Vagina (tissue), 2 donors: ENCODE data around the gene IVD.

Experiments
- POLR2A ChIP-seq, 2 donors: fragments of 450-650 bp; IDR thresholded peaks; one replicate each; pipeline ENCODE4 v1.6.1; 2017; ENCODE audit warnings: antibody characterized with exemption in 2 of 2, mild to moderate bottlenecking in 2 of 2, moderate library complexity in 2 of 2
- POLR2AphosphoS5 ChIP-seq, 2 donors: sonication (generic); formaldehyde crosslinking; IDR thresholded peaks; one replicate each; pipeline ENCODE4 v1.9.0; 2017; ENCODE audit warnings: antibody characterized with exemption in 2 of 2, mild to moderate bottlenecking in 2 of 2, low read depth in 1 of 2; ENCODE audit not compliant: insufficient read depth in 1 of 2
- TF ChIP-seq, protein P1 (sequence below), 3 experiments: fragments of 450-650 bp in 2 of 3; fragments of 200-600 bp in 1 of 3; sonication (generic) in 1 of 3; IDR thresholded peaks; one replicate each; pipeline ENCODE4 v1.5.1; 2017 to 2019; ENCODE audit warnings: antibody characterized with exemption in 3 of 3, mild to moderate bottlenecking in 2 of 3, moderate library complexity in 2 of 3

DNA sequence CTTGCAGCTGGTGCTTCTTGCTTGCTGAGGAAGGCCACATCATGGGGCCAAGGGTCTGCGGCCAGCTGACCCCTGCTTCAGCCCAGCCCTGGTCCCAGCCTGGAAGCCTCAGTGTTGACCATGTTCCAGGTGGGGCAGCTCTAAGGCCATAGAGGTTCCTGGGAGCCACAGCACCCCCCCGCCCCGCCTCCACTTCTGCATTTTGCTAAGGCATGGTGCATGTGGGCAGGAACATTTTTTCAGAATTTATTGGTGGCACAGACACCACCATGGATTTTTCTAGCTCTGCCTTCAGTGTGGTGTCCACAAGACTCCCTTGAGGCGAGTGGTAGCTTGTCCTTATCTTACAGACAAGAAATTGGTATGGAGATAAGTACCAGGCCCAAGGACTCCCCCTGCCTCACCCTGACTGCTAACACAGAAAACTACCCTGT, 63.3 kb downstream of the IVD start:
- TF ChIP-seq POLR2A (IDR thresholded peaks at IDR 0.05) (no peak), POLR2AphosphoS5 (IDR thresholded peaks at IDR 0.05; ENCODE audit: insufficient read depth in 1 of 2, low read depth in 1 of 2) (no peak)
- TF ChIP-seq, protein P1, sequence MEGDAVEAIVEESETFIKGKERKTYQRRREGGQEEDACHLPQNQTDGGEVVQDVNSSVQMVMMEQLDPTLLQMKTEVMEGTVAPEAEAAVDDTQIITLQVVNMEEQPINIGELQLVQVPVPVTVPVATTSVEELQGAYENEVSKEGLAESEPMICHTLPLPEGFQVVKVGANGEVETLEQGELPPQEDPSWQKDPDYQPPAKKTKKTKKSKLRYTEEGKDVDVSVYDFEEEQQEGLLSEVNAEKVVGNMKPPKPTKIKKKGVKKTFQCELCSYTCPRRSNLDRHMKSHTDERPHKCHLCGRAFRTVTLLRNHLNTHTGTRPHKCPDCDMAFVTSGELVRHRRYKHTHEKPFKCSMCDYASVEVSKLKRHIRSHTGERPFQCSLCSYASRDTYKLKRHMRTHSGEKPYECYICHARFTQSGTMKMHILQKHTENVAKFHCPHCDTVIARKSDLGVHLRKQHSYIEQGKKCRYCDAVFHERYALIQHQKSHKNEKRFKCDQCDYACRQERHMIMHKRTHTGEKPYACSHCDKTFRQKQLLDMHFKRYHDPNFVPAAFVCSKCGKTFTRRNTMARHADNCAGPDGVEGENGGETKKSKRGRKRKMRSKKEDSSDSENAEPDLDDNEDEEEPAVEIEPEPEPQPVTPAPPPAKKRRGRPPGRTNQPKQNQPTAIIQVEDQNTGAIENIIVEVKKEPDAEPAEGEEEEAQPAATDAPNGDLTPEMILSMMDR (IDR thresholded peaks at IDR 0.05), result no peak
